Smooth muscle cell (in vitro differentiated cells): Measurements from ENCODE around the gene KLF7. TPM values are rescaled to one million over a fixed set of nuclear protein-coding genes. Genes with fewer than 3 reads are reported as not detected.

Experiments
- DNase-seq: peaks from one replicate; lab custom pipeline; 2025; ENCODE audit not compliant: unreplicated experiment; lab: John Stamatoyannopoulos, UW
- H2AFZ ChIP-seq: fragments of 200-600 bp; sonication (generic); 2 replicates; pipeline ENCODE4 v1.6.0; 2016; ENCODE audit warnings: antibody characterized with exemption, low read depth, mild to moderate bottlenecking
- H3F3A ChIP-seq: fragments of 200-600 bp; sonication (generic); 2 replicates; pipeline ENCODE4 v1.6.0; 2017; ENCODE audit warnings: antibody characterized with exemption, low read depth
- H3K27ac ChIP-seq: fragments of 200-600 bp; sonication (generic); 2 replicates; pipeline ENCODE4 v1.5.1; 2016; ENCODE audit warnings: low read depth, mild to moderate bottlenecking
- H3K27me3 ChIP-seq: fragments of 200-600 bp; sonication (generic); 2 replicates; pipeline ENCODE4 v1.6.1; 2016; ENCODE audit warnings: low read depth, mild to moderate bottlenecking
- H3K36me3 ChIP-seq: fragments of 200-600 bp; sonication (generic); 2 replicates; pipeline ENCODE4 v1.5.1; 2016; ENCODE audit warnings: low read depth
- H3K4me1 ChIP-seq: fragments of 200-600 bp; sonication (generic); 2 replicates; pipeline ENCODE4 v1.5.1; 2016; ENCODE audit warnings: low read depth
- H3K4me2 ChIP-seq: fragments of 200-600 bp; sonication (generic); 2 replicates; pipeline ENCODE4 v1.6.0; 2016; ENCODE audit warnings: mild to moderate bottlenecking
- H3K4me3 ChIP-seq: fragments of 200-600 bp; sonication (generic); 2 replicates; pipeline ENCODE4 v1.5.1; 2016; ENCODE audit warnings: mild to moderate bottlenecking
- H3K79me2 ChIP-seq: fragments of 200-600 bp; sonication (generic); 2 replicates; pipeline ENCODE4 v1.6.0; 2016; ENCODE audit warnings: low read depth, mild to moderate bottlenecking
- H3K9ac ChIP-seq: fragments of 200-600 bp; sonication (generic); 2 replicates; pipeline ENCODE4 v1.6.0; 2016; ENCODE audit warnings: low read depth
- H3K9me3 ChIP-seq: fragments of 200-600 bp; sonication (generic); replicated peaks from 2 replicates; pipeline ENCODE4 v1.5.1; 2016; ENCODE audit warnings: low read depth
- H4K20me1 ChIP-seq: fragments of 200-600 bp; sonication (generic); 2 replicates; pipeline ENCODE4 v1.6.0; 2016; ENCODE audit warnings: low read depth
- CTCF ChIP-seq: fragments of 200-600 bp; sonication (generic); IDR thresholded peaks from 2 replicates; pipeline ENCODE4 v1.5.1; 2017; ENCODE audit warnings: borderline replicate concordance, mild to moderate bottlenecking, antibody characterized with exemption; ENCODE audit not compliant: insufficient read depth, poor library complexity, severe bottlenecking
- WGBS: methylation state at CpG from one replicate; pipeline ENCODE4 v1.1.7; 2016; ENCODE audit warnings: low lambda C conversion rate; 5-methylcytosine and 5-hydroxymethylcytosine counted together
- polyA plus RNA-seq: library from polyadenylated mRNA; unstranded; fragments of >200 nt; fragmentation: Nextera tagmentation; extraction: Ambion mirVana; gene quantifications from 2 replicates; pipeline ENCODE4 v1.2.1, GENCODE V29; 2016
- total RNA-seq: library from RNA; depleted of rRNA; stranded (reverse); fragments of >200 nt; gene quantifications from 2 replicates; pipeline ENCODE4 v1.2.3, GENCODE V29; 2014

The KLF7 gene
- total and polyA plus RNA-seq, 2 experiments from 2014 or later = 12.7 to 27.6 TPM

GRCh38 chr2:207041786-207042554, 123.8 kb downstream of the KLF7 start:
- H3K9ac ChIP-seq = no peak overlapping the region
- H3K4me1 ChIP-seq = peaks cover 19% of the 10 kb centered on the region
- H3F3A ChIP-seq = no peaks in the 10 kb centered on the region
- DNase-seq = no peak
- no peaks in the 10 kb centered on the region for H4K20me1 ChIP-seq
- TF ChIP-seq CTCF = no peak
- H3K79me2 ChIP-seq = no peaks in the 10 kb centered on the region
- H3K4me2 ChIP-seq = no peak overlapping the region
- H3K27me3 ChIP-seq = no peaks in the 10 kb centered on the region
- H3K36me3 ChIP-seq = no peaks in the 10 kb centered on the region
- no peak overlapping the region for H3K27ac ChIP-seq
- WGBS = 77% methylated on average over 9 of the region's 9 CpGs
- no peak overlapping the region for H3K4me3 ChIP-seq
- H3K9me3 ChIP-seq = no peaks in the 10 kb centered on the region
- no peak overlapping the region for H2AFZ ChIP-seq

- no peak overlapping the region for H3K9ac ChIP-seq
- H3K79me2 ChIP-seq = no peaks in the 10 kb centered on the region
- peaks cover 23% of the 10 kb centered on the region for H3K4me1 ChIP-seq
- TF ChIP-seq CTCF = no peak
- H3K4me3 ChIP-seq = no peak overlapping the region
- H3K36me3 ChIP-seq = no peaks in the 10 kb centered on the region
- H3K27ac ChIP-seq = no peak overlapping the region
- 82% methylated on average over 10 of the region's 10 CpGs for WGBS
- H3K27me3 ChIP-seq = no peaks in the 10 kb centered on the region
- no peaks in the 10 kb centered on the region for H3K9me3 ChIP-seq
- no peaks in the 10 kb centered on the region for H4K20me1 ChIP-seq
- no peak overlapping the region for H3K4me2 ChIP-seq
- H3F3A ChIP-seq = no peaks in the 10 kb centered on the region
- no peak overlapping the region for H2AFZ ChIP-seq
- DNase-seq = no peak
Measured at GRCh38 chr2:207041279-207041678, 124.5 kb downstream of the KLF7 start.

- WGBS = 82% methylated on average over 9 of the region's 9 CpGs
Measured at GRCh38 chr2:207040696-207041095, 125.1 kb downstream of the KLF7 start.

More at GRCh38 chr2:207040696-207041095, 125.1 kb downstream of the KLF7 start:
- H3K36me3 ChIP-seq = no peaks in the 10 kb centered on the region
- H3K9ac ChIP-seq = no peak overlapping the region
- H3F3A ChIP-seq = no peaks in the 10 kb centered on the region
- H3K79me2 ChIP-seq = no peaks in the 10 kb centered on the region
- H4K20me1 ChIP-seq = no peaks in the 10 kb centered on the region
- TF ChIP-seq CTCF = no peak
- H3K27me3 ChIP-seq = no peaks in the 10 kb centered on the region
- no peak overlapping the region for H3K27ac ChIP-seq
- no peak overlapping the region for H3K4me2 ChIP-seq
- no peak overlapping the region for H3K4me3 ChIP-seq
- no peaks in the 10 kb centered on the region for H3K9me3 ChIP-seq
- H3K4me1 ChIP-seq = peaks cover 27% of the 10 kb centered on the region
- no peak for DNase-seq
- no peak overlapping the region for H2AFZ ChIP-seq
